Measurements from ENCODE around the gene FH.

FH gene

DNA sequence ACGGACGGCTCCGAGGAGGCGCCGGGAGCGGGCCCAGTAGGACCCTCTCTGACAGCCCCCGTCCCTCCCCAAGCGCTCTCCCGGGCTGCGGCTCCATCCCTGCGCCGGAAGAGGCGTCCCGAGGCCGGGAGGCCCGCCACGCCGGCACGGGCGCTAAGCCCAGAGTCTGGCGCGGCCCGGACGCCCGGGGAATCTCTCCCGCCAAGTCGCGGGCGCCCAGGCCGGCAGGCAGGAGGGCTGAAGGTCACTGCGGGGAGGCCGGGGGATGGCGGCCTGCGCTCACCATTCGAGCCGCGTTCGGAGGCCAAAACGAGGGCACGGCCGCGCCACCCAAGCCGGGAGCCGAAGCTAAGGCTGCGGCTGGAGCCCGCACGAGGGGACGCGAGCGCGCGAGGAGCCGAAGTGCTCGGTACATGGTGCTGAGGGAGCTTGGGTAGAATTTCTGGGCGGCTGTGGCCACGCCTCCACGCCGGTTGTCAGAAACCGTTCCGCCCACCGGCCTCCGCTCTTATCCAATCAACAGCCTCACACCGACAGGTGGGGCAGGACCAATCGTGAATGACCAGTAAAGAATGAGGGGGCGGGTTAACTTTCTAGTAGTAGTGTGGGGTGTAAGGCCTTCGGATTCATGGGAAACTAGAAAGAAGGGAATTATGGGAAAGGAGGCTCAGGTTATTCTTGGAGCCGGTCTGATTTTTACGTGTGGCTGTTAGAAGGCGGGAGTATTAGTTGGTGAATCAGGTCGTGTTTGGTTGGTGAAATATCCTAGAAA lies at the start of gene FH:
TSS of gene FH (minus strand) at position 448 of the 772 bp plus-strand sequence. CDS start at position 415, 33 bp downstream.
- peak; percentile 98 for DNase-seq

DNA sequence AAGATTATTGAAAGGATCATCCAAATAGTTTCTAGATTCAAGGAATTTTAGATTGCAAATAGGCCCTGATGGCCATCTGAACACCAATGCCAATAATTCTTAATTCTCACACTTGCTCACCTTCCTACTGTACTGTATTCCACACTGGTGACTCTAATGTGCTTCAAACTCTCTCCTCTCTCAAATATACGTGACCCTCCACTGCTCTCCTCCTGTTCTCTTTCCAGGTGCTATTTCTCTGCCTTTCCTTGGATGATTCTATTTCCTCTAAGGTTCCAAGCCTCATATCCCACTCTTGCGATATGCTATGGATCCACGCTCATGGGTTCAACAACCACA lies 41.3 kb upstream of the FH start:
- no peak for DNase-seq

DNA sequence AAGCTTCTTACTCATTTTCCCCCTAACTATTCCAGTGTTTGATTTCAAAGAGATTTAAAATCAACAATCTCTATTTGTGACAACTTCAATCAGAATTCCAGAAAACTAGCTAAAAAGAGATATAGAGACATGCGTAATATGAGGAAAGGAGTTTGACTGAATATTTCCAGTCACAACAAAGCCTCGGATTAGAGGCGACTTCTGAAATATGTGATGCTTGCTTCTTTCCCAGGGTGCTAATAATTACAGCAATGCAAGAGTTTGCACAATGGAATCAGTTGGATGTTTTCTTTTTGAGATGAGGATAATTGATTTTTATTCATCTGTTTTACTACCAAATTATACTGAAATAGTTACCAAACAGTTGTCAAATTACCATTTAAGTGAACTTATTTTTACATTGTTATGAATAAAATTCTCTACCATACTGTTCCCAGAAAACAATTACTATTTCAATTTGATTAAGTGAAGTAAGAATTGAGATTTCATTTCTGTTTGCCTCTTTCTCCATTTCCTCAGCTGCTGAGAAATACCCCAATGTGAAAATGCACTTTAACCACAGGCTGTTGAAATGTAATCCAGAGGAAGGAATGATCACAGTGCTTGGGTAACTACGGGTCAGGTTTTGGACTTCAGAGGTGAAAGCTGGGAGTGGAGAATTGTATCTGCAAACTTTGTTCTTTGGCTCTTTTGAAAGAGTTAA lies 40.7 kb upstream of the FH start:
- DNase-seq, result no peak

DNA sequence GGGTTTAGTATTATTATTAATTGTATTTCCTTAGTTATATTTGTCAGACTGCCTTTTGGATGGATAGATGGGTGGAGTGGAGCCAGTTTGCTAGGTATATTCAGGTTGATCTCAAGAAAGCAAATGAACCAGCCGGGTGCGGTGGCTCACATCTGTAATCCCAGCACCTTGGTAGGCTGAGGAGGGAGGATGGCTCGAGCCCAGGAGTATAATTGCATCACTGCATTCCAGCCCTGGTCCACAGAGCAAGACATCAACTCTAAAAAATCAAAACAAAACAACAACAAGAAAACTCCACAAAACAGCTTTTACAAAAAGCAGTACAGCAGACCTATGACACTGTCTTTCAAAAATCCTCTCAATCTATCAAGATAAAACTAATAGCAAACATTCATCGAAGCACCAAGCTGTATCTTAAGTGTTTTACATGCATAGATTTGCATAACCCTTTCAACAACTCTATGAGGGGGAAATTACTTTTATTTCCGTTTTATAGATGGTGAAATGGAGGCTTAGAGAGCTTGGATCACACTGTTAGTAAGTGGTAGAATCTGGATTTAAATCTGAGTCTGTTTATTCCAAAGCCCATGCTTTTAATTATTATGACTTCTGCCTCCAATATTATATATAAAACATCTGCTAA lies 38.1 kb upstream of the FH start:
- DNase-seq, result no peak

DNA sequence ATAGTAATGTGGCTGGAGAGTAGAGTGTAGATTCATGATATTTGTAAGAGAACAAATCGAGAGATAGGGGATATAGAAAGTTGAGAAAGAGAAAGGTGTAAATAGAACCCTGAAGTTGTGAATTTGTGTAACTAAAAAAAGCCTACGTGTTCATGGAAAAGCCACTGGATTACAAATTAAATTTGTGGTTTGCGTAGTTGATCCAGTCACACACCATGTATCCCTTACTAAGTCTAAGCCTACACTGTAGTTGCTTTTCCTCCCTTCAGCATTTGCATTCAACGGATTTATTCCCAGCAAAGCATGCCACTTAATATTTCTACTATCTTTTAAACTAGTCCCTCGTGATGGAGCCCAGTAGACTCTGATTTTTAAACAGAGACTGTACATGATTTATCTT lies 37.5 kb upstream of the FH start:
- DNase-seq, result no peak

DNA sequence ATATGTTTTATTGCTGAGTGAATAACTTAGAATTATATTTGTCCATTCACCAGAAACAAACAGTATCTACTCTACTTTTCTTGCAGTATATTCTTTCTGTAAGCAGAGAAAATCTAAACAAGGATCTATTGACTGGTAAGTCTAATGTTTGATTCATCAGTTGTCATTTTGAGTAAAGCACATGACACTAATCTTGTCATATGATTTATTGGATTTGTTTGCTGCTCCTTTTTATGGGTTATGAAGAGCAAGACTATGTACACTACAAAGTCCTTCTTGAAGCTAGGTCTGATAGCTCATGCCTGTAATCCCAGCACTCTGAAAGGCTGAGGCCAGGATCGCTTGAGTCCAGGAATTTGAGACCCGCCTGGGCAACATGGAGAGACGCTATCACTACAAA lies 36.0 kb upstream of the FH start:
- DNase-seq, result no peak

DNA sequence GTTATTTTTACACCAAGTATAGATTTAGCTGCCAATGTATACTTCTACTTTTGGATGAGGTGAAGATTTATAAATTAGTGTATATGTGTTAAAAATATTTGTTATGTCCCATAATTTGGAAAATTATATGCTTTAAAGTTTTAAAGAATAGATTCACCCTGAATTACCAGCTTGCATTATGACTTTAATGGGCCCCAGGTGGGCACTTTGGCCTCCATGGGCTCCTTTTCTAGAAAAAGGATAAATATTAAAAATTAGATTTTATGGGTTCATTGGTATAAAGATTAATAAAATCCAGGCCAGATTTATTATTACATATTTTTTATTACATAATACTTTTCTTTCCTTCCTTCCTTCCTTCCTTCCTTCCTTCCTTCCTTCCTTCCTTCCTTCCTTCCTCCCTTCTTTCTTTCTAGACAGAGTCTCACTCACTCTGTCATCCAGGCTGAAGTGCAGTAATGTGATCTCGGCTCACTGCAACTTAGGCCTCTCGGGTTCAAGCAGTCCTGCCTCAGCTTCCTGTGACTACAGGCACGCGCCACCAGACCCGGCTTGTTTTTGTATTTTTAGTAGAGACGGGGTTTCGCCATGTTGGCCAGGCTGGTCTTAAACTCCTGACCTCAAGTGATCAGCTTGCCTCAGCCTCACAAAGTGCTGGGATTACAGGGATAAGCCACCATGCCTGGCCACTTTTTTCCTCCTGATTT lies 34.5 kb upstream of the FH start:
- DNase-seq, result no peak

DNA sequence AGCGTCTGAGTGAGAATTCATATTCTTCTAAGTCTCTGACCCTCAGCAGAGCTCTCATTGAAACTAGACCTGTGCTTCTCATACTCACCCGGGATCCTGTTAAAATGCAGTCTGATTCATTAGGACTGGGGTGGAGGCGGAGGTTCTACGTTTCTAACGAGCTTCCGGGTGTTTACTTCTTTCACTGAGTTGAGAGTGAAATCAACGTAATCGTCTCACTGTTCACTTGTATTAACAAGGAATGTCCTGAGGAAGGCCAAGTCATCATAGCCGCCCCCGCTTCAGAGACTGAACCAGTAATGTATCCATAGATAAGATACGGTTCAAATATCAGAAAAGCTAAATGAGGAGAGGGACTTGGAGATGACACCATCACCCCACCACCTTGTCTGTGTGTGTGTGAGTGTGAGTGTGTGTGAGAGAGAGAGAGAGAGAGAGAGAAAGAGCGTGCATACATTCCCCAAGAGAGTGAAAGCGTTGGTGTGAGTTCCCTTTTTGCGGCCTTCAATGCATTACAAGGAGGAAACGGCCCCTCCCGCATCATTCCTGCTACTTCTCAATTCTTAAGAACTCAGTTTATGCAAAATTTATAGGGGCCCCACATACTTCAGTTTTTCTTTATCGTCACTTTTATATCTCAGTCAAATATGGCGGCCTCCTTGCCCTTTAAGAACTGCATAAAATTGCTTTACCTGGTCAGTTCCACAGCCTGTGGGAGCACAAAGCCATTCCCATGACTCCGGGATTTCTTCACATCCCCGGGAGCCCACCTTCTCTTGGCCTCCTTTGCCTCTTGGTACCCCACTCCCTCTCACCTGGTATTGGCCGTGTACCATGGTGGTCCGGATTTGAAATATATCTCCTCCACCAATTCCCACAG lies 32.4 kb upstream of the FH start:
- DNase-seq, result no peak

DNA sequence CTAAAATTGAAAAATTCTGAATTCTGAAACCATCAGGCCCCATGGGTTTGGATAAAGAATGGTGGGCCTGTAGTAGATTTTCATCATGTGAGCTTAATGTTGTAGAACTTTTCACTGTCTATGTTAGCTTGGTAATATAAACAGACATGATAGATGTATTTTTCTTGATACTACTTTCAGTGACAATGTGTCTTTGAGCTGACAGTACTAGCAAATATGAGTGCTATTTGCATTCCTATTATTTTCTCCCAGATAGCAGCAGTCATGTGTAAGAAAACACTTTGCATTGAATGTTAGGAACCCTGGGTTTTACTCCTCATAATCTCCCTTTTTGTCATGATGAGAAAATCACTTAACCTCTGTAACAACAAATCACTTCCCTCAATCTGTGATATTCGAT lies 30.8 kb upstream of the FH start:
- no peak for DNase-seq

DNA sequence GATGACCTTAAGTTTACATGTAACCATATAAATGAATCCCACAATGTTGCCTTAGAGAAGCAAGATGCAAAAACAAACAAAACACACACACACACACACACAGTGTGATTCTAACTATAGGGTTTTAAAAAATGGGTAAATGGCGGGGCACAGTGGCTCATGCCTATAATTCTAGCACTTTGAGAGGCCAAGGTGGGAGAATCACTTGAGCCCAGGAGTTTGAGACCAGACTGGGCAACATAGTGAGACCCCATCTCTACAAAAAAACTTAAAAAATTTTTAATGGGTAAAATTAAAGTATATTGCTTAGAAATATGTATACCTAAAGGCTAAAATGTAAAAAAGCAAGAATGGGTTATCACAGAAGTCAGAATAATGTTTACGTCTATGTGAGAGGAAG lies 28.5 kb upstream of the FH start:
- no peak for DNase-seq

DNA sequence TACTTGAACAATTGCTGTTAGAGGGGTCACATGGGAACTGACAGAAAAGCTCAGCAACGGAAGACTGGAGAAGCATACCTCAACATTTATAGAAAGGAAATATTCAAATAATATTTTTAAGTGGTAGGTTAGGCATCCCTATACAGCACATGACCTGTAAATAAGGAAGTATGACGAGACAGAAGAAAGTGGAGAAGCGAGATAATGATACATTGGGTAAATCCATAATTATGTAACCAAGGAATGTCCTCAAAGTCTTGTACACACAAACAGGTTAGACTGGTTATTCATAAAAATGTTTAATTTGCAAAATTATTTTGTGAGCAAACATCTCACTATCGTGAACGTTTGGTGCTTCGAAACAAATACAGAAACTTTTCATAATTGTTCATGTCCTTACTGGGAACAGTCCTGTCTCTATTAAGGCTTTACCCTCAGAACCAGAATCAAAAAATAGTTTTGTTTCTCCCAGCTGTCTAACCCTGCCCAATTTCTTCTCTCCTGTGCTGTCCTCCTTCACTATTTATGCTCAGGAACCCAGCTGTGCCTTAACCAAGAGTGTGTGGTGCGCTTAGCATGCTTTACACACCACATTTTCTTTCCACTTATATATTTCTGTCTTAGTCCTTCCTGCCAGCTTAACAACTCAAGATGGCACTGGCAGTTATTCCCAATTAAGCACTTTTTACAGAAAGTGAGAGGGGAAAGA lies 22.8 kb upstream of the FH start:
- DNase-seq, result no peak

DNA sequence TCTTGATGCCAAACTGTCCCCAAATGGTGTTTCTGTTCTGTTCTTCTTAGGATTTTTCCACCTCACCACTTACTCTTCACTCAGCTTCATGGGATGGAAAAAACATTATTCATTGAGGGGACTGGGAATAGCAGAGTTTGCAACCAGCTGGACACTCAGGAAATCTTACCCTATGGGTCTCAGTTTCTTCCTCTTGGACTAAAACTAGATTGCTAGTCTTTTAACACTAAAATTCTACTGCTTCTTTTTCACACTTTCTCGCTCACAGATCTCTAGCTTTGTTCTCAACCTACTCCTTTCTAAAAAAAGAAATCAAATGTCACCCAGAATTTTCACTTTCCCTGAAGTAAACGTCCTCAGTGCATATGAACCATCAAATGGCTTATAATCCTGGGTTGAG lies 17.4 kb upstream of the FH start:
- no peak for DNase-seq

DNA sequence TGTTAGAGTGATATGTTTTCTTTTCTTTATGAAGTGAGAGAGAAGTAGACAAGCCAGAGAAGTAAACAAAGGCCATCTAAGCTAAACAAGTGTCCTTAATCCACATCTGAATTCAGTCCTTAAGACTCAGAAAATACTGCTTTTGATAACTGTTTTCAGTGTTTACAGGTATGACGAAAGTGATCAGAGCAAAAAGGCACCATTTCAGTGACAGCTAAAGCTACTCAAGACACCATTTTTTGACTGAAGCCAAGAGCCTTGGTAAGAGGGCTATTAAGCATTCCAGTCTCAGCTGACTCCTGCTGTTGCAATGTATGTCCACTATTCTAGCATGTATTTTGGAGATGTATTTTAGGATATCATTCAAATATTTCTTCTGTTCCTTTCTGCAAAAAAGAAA lies 16.7 kb upstream of the FH start:
- DNase-seq, result peak; percentile 32

DNA sequence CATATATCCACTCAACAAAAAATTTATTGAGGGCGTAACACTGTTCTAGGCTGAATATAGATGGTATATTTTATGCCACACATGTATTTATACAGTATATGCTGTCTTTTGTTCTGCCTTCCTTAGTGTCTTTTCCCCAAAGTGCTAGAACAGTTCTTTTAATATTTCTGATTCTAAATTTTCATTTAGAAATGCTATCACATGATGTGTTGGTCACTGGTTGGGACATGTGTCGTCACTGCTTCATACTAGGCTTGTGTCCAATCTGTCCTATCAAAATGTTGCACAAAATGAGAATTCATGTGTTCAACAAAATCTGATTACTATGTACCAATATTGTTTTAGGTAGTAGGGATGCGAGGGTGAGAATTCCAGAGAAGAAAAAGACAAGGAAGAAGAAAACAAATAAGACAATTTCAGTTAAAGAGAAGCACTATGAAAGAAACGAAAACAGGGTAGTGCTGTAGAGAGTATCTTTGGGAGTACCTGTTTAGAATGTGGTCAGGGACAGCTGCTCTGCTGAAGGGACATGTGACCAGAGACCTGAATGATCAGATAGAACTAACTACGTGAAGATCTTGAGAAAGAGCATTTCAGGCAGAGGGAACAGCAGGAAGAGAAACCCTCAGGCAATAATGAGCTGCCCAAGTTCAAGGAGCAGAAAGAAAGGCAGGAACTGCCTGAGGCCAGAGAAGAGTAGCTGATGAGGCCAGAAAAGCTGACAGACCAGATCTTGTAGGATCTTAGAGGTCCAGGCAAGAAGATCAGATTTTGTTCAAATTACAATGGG lies 14.0 kb upstream of the FH start:
- no peak for DNase-seq

DNA sequence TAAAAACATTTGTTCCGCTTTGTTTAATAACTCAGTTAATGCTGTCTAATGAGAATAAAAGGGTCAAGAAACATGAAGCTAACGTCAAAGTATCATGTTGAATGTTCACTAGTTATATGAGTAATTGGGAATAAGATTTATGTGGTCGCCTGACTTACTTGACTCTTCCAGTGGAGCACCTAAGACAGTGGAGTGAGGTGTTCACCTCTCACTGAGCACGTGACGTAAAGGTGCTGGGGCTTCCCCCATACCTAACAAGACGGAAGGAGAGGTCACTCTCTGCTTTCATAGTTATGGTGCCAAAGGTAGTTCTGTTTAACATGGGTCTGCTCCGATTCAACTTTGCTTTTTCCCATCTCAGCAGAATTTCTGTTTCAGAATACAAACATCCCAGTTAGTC lies 13.3 kb upstream of the FH start:
- no peak for DNase-seq

DNA sequence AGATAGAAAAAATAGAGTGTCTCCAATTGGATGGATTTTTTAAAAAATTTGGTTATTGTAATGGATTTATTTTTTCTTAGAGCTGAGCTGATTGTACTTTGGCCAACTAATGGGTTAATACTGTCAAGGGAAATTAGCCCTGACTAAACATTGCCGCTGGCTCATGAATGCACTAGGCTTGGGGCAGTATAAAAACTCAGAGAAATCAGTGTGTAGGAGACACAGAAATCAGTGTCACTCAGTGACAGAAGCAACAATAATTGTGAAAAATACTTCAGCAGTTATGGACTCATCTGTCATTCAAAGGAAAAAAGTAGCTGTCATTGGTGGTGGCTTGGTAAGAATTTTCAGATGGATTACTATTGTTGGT lies 12.6 kb upstream of the FH start, which contains the start of gene KMO:
TSS of gene KMO (plus strand) at position 217 of the 370 bp plus-strand sequence. CDS start at position 284, 67 bp downstream.
- DNase-seq, result peak; percentile 13

DNA sequence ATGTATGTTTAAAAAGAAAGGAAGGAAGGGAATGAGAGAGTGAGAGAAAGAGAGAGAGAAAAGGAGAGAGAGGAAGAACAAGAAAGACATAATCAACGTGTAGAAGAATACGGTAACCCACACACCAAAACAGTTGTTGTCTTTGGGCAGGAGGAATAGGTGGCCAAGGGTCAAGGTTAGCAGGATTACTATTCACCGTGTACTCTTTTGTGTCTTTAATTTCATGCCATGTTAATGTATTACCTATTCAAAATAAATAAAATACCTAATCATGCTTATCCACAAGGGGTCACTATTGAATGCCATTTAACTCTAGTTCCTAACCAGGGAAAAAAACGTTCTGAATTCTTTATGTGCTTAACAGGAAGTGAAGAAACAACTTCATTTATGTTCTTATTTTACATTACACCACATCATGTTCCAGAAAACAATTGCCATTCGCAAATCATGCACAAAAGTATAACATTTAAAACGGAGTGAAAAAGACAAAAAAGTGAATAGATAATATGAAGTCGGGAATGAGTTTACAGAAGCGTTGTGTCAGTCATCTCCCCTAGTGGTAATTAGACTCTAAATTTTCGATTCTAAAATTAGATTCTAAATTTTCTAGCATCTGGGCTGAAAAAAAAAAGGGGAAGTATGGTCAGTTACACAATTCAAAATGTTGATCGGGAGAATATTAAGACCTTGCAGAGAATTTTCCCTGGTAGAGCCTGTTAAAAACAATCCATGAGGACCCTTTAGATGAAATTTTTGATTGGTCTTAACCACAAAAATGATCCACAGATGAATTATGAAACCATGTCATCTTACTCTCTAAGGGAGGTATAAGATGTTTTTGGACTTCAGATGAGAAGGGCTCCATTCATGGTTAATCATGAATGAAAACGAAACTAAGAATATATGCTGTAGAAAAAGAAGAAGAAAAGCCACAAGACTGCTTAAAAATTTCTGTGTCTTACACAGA lies 11.9 kb upstream of the FH start:
- DNase-seq, result peak; percentile 80

DNA sequence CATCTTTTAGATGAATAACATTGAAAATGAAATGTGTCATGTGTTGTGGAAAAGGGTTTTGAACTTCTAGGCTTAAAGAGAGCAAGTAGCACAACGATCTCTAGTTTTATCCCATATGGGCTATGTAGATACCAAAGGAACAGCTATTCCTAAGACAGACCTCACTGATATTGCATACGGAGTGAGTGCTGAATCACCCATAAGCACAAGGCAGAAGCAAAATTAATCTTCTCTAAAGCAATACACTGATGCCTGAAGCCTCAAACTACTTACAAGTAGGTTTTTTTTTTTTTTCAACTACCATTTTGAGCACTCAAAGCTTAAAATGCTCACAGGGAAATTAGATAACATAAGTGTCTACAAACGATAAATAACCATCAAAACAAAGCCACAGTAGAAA lies 7.6 kb upstream of the FH start:
- no peak for DNase-seq

DNA sequence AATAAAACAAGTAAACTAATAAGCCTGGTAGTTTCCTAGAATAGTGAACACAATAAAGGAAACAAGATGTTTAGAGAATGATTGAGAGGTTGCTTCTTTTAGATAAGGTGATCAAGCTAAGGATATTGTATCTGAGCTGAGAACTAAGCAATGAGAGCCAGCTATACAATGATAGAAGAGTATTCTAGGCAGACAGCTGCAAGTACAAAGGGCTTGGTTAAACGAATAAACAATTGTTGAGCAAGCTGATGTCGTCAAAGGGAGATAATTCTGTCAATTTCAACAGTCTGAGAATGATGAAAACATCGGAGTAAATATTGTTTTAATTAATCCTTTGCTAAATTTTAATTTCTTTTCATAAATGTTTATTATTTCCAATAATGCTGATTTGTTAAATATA lies 5.5 kb upstream of the FH start:
- no peak for DNase-seq

DNA sequence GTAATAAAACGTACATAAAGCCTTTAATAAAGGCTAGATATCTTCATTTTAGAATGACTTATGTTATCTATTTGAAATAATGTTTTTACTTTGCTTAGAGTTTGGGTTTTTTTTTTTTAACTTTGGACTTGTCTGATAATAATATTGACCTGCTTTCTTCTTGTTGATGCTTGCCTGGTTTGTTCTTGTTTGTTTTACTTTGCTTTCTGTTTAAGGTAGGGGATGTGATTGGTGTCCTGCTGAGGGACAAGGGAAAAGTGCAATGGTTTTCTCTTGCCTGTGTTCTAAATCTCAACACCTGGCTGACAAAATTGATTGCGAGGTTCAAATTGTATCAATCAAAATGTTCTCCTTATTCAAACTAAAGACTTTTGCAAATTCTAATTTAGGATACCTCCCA lies 2.2 kb upstream of the FH start:
- DNase-seq, result no peak
